ENCODE results near the gene SPEF2.

DNA sequence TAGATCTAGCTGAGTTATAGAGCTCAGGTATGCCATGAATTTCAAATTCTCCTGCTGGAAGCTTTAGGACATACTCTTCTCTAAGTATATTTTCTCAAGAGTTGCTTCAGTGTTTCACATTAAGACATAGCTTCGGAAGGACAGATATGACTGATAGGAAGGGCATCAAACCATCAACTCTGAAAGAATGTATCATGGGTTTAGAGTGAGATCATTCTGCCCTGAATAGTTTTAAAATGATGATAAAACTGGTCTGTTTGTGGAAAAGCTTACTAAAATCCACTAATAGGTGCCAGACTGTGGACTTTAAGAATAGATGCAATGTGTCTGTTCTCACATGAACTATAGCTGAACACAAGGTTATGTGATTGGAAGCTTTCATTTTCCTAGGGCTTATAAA is 8.4 kb downstream of the SPEF2 start:
- no peak for TF ChIP-seq POLR2A (IDR thresholded peaks at IDR 0.05; ENCODE audit: low read depth, low read length)
- TF ChIP-seq POLR2AphosphoS5 (IDR thresholded peaks at IDR 0.05; ENCODE audit: low read depth, low read length): no peak
- no peak for TF ChIP-seq TAF1 (IDR thresholded peaks at IDR 0.05; ENCODE audit: borderline replicate concordance, low read depth, low read length)

Measured in GM12892 (cell line).